Measurements from ENCODE around the gene CDH2.
A peak's percentile ranks its signal among the peaks of the same experiment; 100 is the strongest.

The CDH2 gene

DNA sequence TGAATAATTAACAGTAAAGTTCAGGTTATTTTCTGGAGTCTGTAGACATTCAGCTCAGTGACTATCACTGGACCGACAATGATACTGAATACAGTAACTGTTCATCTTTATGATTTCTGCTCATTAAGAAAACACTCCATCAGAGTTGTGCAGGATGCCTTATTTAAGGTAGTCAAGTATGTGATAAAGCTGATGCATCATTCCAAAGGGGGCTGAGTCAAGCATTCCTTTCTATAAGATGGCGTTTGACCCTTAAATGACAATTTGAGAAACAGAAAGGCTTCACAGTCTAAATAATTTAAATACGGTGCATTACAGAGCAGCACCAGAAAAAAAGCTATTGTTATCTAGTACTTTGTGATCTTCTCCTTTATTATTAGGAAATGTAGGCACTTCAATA is 131.1 kb downstream of the CDH2 start:
- no peak overlapping the region; the same call in 1 of the 2 replicates for H3K4me3 ChIP-seq (ENCODE audit: low read length)

DNA sequence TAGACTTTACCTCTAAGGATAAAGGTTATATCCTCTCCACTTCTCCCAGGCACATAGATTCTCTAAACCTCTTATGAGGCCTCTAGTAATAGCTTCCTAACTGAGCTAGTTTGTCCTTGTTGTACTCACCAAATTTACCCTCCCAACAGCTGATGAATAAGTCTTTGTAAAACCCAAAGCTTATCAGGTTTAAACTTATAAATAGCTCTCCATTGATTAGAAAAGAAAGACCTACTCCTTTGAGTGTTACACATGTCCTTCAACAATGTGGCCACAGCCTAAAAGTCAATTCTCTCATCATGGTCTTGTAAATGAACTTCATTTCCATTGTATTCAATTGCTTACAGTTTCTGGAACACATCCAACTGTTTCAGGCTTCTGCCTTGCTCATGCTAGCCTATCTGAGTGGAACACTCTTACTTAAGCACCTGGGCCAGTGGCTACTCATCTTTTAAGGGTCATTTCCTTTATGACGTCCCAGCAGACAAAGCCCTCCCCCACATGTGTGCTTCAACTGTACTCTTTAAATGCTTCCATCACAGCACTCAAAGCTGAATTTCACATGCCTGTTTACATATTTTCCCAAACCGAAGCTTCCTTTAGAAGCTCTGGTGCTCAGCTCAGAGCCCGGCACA is 131.6 kb downstream of the CDH2 start:
- peak; percentile 70 for DNase-seq (ENCODE audit: low read depth)
- TF ChIP-seq, protein P1, sequence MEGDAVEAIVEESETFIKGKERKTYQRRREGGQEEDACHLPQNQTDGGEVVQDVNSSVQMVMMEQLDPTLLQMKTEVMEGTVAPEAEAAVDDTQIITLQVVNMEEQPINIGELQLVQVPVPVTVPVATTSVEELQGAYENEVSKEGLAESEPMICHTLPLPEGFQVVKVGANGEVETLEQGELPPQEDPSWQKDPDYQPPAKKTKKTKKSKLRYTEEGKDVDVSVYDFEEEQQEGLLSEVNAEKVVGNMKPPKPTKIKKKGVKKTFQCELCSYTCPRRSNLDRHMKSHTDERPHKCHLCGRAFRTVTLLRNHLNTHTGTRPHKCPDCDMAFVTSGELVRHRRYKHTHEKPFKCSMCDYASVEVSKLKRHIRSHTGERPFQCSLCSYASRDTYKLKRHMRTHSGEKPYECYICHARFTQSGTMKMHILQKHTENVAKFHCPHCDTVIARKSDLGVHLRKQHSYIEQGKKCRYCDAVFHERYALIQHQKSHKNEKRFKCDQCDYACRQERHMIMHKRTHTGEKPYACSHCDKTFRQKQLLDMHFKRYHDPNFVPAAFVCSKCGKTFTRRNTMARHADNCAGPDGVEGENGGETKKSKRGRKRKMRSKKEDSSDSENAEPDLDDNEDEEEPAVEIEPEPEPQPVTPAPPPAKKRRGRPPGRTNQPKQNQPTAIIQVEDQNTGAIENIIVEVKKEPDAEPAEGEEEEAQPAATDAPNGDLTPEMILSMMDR (conservative IDR thresholded peaks at IDR 0.05; ENCODE audit: low read length), result no peak
- no peak overlapping the region; the same call in 1 of the 2 replicates for H3K4me3 ChIP-seq (ENCODE audit: low read length)

More for the DNA sequence above, 131.1 kb downstream of the CDH2 start:
- DNase-seq (ENCODE audit: low read depth), result peak; percentile 24
- TF ChIP-seq, protein P1 (conservative IDR thresholded peaks at IDR 0.05; ENCODE audit: low read length), result no peak

DNA sequence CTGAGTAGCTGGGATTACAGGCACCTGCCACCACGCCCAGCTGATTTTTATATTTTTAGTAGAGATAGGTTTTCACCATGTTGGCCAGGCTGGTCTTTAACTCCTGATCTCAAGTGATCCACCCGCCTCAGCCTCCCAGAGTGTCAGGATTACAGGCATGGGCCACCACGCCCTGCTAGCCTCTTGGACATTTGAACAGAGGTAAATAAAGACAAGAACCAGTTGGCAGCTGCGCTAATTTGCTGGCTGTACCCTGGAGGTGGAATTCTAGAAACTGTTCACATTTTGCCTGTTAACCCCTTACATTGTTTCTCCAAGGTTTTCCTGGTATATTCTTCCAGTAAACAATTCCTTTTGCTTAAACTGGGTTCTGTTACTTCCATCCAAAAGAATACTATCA is 132.9 kb downstream of the CDH2 start:
- no peak for DNase-seq (ENCODE audit: low read depth)
- no peak overlapping the region for H3K4me3 ChIP-seq (ENCODE audit: low read length)
- TF ChIP-seq, protein P1 (conservative IDR thresholded peaks at IDR 0.05; ENCODE audit: low read length), result no peak

DNA sequence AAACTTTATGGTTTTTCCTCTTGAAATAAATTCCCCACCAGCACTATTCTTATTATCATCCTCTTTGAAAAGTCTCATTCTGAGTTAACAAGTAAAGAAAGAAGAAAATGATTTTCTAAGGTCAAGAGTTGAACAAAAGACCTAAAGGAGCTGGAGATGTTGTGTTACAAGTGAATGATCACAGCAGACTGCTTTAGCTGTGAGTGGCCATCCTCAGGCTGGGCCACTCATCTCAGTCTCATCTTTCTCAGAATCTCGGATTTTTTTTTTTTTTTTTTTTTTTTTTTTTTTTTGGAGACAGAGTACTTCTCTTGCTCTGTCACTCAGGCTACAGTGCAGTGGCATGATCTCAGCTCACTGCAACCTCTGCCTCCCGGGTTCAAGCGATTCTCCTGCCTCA is 133.3 kb downstream of the CDH2 start:
- TF ChIP-seq, protein P1 (conservative IDR thresholded peaks at IDR 0.05; ENCODE audit: low read length), result no peak
- no peak for DNase-seq (ENCODE audit: low read depth)
- H3K4me3 ChIP-seq (ENCODE audit: low read length), result no peak overlapping the region

DNA sequence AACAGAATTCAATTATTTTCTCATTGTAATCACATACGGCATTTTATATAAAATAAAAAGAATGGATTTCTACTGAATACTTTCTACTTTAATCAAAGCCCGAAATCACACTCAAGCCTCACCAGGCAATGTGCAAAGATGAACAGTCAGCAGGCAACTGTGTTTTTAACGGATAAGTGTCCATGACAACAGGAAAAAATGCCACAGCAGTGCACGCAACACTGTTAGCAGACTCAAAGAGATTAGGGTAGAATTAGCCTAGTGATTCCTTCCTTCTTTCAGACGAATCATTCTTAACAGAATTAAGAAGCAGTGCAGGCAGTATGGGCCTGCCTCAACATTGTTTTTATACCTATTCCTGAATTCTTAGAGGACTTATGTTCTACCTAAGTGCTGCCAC is 135.6 kb downstream of the CDH2 start:
- peak; percentile 80 for DNase-seq (ENCODE audit: low read depth)
- TF ChIP-seq, protein P1 (conservative IDR thresholded peaks at IDR 0.05; ENCODE audit: low read length), result no peak
- no peak overlapping the region for H3K4me3 ChIP-seq (ENCODE audit: low read length)

DNA sequence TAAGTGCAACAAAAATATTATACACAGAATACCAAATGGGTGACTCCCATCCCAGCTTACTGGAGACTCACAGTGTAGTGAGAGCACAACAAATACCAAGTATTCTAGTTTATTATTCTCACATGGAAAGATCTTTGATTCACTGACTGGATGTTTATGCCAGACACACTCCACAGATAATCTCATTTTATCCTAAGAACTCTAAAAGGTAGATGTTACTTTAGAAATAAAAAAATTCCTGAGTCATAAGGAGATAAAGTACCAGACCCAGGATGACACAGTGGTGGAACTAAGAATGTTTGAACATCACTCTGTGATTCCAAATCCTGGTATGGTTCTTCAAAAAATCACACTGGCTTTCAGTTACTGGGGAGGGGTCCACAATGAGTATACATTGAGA is 136.2 kb downstream of the CDH2 start:
- H3K4me3 ChIP-seq (ENCODE audit: low read length), result no peak overlapping the region
- DNase-seq (ENCODE audit: low read depth), result no peak
- TF ChIP-seq, protein P1 (conservative IDR thresholded peaks at IDR 0.05; ENCODE audit: low read length), result no peak

DNA sequence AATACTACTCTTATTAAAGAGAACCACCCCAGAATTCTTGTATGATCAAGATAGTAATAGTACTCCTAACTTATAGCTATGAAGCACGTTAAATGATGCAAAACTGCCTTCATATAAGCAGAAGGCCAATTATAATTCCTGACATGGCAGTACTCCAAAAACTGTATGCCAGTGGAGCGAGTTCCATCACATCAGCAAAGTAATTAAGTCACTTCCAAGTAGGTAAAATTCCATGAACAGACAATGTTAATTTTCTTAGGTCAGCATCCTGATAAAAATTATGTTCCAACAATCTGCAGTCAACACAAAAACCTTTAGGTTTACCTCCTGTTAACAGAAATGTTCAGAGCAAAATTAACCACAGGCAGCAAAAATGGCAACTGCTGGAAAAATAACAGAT is 136.7 kb downstream of the CDH2 start:
- H3K4me3 ChIP-seq (ENCODE audit: low read length), result no peak overlapping the region
- TF ChIP-seq, protein P1 (conservative IDR thresholded peaks at IDR 0.05; ENCODE audit: low read length), result no peak
- DNase-seq (ENCODE audit: low read depth), result no peak
